Measurements from ENCODE around the gene XAGE1B.
"Not testable (repeated sequence)": the region's sequence is repeated elsewhere in the genome, so short reads cannot be mapped to it uniquely, and the experiment has no call there.

The XAGE1B gene, protein sequence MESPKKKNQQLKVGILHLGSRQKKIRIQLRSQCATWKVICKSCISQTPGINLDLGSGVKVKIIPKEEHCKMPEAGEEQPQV

DNA sequence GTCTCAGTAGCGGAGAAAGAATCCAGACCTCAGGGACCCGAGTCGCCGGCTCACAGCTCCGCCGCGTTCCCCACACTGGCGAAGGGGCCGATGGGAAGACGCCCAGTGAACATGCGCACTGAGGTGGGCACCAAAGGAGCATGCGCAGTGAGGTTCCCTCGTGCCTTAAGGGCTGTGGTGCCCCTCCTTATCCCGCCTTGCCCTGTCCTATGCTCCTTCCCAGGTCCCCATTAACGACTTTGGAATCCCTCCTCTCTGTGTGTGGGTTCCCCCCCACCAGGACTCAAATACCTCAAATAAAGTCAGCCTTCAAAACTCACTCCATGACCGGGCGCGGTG lies at the start of gene XAGE1B:
XAGE1B (minus strand) TSS at position 77 of the 339 bp plus-strand sequence. CDS start 1,536 bp downstream, outside the sequence.
- not testable (repeated sequence) for DNase-seq (ENCODE audit: extremely low read depth in 1 of 2, low read depth in 1 of 2)

DNA sequence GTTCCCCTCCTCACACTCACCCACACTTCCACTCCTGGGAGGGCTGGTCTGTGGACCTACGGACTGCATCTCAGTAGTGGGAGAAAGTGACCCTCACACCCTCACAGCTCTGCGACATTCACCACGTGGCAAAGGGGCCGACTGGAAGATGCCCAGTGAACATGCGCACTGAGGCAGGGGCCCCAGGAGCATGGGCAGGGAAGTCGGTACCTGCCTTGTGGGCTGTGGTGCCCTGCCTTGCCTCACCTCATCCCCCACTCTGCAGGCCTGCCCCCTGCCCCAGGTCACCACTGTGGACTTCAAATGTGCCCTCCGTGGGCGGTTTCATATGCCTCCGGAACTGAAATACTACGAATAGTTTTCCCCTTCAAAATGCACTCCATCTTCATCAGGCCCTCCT lies 46.2 kb upstream of the XAGE1B start:
- no peak for DNase-seq (ENCODE audit: extremely low read depth in 1 of 2, low read depth in 1 of 2)

DNA sequence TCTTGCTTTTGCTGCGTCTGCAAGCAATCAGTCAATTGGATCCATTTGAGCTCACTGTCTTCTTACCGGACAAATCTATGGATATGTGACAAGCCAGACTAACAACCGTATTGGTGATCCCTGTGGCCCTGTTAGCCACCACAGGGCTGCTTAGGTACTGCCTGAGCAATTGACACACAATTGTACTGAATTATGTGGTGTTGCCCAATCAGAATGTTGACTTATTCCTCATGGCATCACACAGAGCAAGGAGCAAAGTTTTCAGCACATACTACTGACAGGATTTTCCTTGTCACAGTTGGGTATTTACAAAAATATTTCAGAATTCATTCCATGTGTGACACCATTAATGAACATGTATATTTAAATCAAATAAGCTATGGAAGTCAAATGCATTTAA lies 41.3 kb upstream of the XAGE1B start:
- no peak for DNase-seq (ENCODE audit: extremely low read depth in 1 of 2, low read depth in 1 of 2)

DNA sequence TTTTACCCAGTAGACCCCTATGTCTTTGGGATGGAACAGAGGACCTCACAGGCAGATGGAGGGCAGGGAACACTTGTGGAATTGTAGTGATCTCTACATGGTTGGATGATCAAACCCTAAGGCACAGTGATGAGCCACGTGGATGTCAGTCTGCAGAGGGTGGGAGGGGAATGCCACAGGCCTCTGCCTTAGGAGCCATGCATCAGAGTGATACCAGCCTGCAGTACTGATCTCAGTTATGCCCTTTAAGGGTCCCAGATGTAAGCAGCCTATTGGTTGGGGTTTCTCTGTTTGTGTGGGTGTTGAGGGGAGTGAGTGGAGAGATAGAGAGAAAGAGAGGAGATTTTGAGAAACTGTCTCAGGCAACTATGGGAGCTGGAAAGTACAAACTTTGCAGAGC lies 39.9 kb upstream of the XAGE1B start:
- no peak for DNase-seq (ENCODE audit: extremely low read depth in 1 of 2, low read depth in 1 of 2)

DNA sequence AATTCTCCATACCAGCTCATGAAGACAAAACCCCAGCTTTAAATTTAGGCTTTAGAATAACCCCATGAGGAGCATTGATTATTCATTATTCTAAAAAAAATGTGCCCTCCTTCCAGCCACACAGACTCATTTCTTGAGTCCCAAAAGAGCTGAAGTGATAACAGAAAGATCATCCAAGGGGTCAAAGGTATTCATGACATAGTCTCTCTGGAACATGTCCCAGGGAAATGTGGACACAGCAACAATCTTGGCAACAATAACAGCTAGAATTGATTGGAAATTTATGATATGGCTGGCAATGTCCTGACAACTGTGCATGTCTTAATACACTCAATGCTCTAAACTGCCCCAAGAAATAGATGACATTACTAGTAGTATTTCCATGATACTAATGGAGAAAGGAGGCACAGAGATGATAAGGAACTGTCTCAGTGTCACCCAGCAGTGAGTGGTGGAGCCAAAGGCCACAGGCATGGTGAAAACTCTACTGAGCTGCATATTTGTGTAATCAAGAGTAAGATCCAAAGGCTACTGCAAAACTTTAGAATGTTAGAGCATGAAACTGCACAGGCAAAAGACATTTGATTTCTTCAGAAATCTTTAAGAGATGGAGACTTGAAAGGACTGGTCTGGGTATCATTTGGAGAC lies 37.3 kb upstream of the XAGE1B start:
- DNase-seq (ENCODE audit: extremely low read depth in 1 of 2, low read depth in 1 of 2): no peak

DNA sequence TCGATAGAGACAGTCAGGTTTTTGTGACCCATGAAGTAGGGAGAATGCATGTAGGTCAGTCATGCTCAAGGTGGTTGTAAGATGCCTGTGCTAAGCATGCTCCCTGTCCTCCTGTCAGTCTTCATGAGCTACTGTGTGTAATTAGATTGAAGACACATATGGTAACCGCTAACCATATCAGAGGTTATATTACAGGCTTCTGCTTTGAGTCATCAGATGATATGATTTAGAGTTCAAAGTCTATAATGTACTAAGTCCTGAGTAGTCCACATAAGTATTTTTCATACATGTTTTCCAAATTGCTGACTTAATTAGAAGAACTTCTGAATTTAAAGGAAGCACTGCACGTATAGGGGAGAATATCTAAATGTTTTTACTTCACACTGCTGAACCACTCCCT lies 31.9 kb upstream of the XAGE1B start:
- not testable (repeated sequence) for DNase-seq (ENCODE audit: extremely low read depth in 1 of 2, low read depth in 1 of 2)

DNA sequence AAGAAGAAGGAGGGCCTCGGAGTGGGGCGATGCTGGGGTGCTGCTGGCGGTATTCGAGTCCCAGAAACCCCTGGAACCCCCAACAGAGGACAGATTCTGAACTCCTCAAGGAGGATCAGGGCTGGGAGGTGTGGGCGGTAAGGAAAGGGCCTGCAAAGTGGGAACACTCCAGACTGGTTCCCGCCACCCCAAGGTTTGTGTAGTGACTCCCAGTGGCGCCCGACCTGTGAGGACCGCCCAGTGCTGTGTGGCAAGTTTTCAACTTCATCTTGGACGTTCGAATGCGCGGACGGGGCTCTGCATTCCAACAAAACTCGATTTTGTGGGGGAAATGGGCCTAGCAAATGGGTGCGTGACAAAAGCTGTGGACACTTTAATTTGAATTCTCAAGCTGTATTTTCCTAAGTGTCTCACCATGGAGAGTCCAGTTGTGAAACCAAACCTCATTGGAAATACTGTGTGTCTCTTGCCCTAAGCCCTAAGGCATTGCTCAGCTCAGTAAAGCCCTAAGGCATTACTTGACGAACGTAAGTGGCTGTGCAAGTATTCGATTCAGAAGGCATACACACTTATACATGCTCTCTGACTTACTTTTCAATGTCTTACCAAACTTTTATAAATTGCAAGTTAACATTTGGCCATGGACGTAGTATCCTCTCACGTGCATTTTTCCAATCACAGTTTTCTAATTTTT lies 27.4 kb upstream of the XAGE1B start:
- DNase-seq (ENCODE audit: extremely low read depth in 1 of 2, low read depth in 1 of 2): no peak

DNA sequence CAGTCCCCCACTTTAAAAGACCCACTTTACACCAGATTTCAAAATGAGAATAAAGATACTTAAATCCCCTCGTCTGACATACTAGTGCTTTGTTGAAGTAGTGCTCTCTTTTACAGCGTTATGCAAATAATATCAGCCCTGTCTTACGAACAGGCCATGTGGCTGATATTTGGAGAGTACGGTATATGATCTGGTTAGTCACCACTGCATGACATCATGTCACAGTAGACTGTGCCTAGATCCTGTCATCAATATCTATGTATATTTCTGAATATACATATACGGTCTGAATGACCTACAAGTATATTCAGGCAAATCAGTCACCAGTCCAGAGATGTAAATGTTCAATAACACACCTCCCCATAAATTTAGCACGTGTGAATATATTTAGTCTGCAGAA lies 25.4 kb upstream of the XAGE1B start:
- no peak for DNase-seq (ENCODE audit: extremely low read depth in 1 of 2, low read depth in 1 of 2)

DNA sequence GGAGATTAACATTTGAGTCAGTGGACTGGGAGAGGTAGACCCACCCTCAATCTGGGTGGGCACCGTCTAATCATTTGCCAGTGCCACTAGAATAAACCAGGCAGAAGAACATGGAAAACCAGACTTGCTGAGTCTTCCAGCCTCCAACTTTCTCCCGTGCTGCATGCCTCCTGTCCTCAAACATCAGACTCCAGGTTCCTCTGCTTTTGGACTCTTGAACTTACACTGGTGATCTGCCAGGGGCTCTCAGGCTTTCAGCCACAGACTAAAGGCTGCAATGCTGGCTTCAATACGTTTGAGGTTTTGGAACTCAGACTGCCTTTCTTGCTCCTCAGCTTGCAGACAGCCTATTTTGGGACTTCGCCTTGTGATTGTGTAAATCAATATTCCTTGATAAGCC lies 24.2 kb upstream of the XAGE1B start:
- DNase-seq (ENCODE audit: extremely low read depth in 1 of 2, low read depth in 1 of 2): not testable (repeated sequence)

DNA sequence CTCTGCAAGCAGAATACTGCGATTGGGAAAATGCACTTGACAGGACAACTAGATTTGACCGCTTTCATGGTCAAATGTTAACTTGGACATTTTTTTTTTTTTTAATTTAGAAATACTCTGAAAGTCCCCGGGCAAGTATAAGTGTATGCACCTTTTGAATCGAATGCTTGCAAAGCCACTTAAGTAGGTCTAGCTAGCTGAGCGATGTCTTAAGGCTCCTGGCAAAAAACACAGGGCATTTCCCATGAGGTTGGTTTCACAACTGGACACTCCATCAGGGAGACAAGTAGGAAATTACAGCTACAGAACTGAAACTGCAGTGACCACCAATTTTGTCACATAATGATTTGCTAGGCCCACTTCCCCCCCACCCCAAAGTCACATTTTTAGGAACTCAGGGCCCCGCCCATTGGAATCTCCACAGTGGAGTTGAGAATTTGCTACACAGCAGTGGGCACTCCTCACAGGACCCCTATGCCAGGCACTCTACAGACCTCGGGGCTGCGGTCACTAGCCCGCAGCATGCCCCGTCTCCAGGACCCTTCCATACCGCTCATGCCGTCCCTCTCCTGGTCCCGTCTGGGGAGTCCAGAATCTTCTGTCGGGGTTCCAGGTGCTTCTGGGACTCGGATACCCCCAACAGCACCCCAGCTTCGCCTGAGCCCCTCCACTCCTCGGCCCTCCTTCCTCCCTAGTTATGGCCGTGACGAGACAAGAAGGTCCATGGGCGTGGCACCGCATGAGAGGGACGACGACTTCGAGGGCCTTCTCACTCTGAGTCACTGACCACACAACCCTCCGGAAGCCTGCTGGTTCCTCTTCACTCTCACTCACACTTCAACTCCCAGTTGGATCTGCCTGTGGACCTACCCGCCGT lies 515 bp downstream of the XAGE1B start:
- DNase-seq (ENCODE audit: extremely low read depth in 1 of 2, low read depth in 1 of 2): not testable (repeated sequence)

DNA sequence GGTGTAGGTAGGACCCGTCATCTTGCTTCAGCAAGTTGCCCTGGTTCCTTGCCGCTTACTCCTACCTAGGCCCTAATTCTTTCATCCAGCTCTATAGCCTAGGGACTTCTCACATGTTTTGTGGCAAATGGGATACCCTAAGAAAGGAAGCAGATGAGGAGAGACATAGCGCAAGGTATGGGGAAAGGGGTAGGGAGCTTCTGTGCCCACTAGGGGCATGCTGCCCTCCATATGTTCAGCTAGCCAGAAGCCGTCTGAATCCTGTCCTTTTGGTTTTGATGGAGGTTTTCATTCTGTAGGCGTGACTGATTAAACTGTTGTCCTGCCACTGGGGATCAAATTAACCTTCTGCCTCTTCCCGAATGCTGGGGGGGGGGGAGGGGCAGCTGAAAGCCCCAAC lies 5.7 kb downstream of the XAGE1B start:
- not testable (repeated sequence) for DNase-seq (ENCODE audit: extremely low read depth in 1 of 2, low read depth in 1 of 2)

DNA sequence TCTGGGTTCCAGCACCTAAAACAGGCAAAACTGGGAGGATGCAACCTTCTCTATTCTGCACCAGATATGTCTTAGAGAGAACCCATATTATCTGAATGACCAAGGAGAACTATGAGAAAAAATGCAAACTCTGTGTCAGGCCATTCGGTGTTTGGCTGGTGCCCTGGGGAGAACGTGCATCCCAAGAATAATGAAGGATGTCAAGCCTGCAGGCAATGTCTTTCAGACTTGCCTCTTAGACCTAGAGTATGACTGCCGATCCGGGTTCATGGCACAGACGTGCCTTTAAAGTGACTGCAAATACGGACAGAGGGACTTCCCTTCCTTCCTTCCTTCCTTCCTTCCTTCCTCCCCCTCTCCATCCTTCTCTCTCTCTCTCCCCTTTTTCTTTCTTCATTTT lies 6.9 kb downstream of the XAGE1B start:
- DNase-seq (ENCODE audit: extremely low read depth in 1 of 2, low read depth in 1 of 2): no peak

DNA sequence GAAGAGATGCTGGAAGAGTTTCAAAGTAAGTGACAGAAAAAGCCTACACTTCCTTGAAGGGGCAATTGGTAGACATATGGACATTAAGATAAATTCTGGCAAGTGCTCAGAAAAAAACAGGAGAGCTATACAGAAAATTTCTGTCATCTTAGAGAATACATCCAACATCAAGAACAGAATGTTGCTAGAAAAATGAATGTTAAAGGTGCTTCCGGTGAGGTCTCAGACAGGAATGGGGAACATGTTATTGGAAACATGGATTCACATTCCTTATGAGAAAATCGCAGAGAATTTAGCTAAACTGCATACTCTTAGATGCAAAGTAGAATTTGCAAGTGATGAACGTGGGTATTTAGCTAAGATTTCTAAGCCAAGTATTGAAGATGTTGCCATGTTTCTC lies 9.5 kb downstream of the XAGE1B start:
- DNase-seq (ENCODE audit: extremely low read depth in 1 of 2, low read depth in 1 of 2): no peak

DNA sequence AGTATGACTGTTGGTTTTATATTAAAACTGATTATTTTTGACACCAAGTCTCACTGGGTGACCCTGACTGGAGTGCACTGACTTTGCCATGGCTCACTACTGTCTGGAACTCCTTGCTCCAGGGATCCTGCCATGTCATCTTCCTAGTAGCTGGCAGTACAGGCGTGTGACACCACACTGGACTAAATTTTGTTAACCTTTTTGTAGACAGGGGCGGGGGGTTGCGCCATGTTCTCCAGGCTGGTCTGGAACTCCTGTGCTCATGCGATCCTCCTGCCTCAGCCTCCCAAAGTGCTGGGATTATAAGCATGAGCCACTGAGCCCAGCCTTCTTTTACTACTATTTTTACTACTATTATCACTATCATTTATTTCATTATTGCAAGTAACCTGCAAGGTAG lies 12.3 kb downstream of the XAGE1B start:
- no peak for DNase-seq (ENCODE audit: extremely low read depth in 1 of 2, low read depth in 1 of 2)

DNA sequence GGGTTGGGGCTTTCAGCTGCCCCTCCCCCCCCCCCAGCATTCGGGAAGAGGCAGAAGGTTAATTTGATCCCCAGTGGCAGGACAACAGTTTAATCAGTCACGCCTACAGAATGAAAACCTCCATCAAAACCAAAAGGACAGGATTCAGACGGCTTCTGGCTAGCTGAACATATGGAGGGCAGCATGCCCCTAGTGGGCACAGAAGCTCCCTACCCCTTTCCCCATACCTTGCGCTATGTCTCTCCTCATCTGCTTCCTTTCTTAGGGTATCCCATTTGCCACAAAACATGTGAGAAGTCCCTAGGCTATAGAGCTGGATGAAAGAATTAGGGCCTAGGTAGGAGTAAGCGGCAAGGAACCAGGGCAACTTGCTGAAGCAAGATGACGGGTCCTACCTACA lies 15.5 kb downstream of the XAGE1B start:
- not testable (repeated sequence) for DNase-seq (ENCODE audit: extremely low read depth in 1 of 2, low read depth in 1 of 2)

DNA sequence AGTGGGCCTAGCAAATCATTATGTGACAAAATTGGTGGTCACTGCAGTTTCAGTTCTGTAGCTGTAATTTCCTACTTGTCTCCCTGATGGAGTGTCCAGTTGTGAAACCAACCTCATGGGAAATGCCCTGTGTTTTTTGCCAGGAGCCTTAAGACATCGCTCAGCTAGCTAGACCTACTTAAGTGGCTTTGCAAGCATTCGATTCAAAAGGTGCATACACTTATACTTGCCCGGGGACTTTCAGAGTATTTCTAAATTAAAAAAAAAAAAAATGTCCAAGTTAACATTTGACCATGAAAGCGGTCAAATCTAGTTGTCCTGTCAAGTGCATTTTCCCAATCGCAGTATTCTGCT lies 20.5 kb downstream of the XAGE1B start:
- DNase-seq (ENCODE audit: extremely low read depth in 1 of 2, low read depth in 1 of 2): not testable (repeated sequence)

DNA sequence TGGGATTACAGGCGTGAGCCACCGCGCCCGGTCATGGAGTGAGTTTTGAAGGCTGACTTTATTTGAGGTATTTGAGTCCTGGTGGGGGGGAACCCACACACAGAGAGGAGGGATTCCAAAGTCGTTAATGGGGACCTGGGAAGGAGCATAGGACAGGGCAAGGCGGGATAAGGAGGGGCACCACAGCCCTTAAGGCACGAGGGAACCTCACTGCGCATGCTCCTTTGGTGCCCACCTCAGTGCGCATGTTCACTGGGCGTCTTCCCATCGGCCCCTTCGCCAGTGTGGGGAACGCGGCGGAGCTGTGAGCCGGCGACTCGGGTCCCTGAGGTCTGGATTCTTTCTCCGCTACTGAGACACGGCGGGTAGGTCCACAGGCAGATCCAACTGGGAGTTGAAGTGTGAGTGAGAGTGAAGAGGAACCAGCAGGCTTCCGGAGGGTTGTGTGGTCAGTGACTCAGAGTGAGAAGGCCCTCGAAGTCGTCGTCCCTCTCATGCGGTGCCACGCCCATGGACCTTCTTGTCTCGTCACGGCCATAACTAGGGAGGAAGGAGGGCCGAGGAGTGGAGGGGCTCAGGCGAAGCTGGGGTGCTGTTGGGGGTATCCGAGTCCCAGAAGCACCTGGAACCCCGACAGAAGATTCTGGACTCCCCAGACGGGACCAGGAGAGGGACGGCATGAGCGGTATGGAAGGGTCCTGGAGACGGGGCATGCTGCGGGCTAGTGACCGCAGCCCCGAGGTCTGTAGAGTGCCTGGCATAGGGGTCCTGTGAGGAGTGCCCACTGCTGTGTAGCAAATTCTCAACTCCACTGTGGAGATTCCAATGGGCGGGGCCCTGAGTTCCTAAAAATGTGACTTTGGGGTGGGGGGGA lies 21.1 kb downstream of the XAGE1B start, which contains the start of gene XAGE1A:
XAGE1A (plus strand) TSS at position 264 of the 874 bp plus-strand sequence. CDS start 1,554 bp downstream, outside the sequence.
- not testable (repeated sequence) for DNase-seq (ENCODE audit: extremely low read depth in 1 of 2, low read depth in 1 of 2)

DNA sequence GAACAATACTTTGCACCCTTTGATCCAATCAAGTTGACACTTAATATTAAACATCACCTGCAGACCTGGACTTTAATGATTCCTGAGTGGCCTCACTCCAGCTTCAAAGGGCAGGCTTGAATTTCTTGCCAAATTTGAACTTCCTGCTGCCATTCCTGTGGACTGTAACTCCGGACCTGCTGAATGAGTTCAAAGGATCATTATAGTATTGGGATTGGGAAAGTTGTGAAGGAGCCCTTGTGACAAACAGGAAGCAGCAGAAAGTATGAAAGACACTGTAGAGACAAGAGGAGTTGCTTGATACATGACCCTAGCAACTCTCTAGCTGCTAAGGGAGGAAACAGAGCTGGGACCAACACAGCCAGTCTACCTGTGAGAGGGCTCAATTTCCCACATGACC lies 45.6 kb downstream of the XAGE1B start:
- DNase-seq (ENCODE audit: extremely low read depth in 1 of 2, low read depth in 1 of 2): not testable (repeated sequence)

Measured in activated CD8-positive, alpha-beta memory T cell treated with anti-CD3 and anti-CD28 coated beads for 1 hour (primary cell).